GM12801 (cell line): Measurements from ENCODE around the gene MET.

Experiments used
- TF ChIP-seq, protein P1 (sequence below): IDR thresholded peaks from one replicate; pipeline ENCODE4 v1.5.1; 2011; ENCODE audit warnings: control low read depth; ENCODE audit not compliant: insufficient read length; ENCODE audit errors: extremely low read depth

The MET gene

GRCh38 chr7:116652793-116653192 lies 19.2 kb upstream of the MET start:
- TF ChIP-seq, protein P1, sequence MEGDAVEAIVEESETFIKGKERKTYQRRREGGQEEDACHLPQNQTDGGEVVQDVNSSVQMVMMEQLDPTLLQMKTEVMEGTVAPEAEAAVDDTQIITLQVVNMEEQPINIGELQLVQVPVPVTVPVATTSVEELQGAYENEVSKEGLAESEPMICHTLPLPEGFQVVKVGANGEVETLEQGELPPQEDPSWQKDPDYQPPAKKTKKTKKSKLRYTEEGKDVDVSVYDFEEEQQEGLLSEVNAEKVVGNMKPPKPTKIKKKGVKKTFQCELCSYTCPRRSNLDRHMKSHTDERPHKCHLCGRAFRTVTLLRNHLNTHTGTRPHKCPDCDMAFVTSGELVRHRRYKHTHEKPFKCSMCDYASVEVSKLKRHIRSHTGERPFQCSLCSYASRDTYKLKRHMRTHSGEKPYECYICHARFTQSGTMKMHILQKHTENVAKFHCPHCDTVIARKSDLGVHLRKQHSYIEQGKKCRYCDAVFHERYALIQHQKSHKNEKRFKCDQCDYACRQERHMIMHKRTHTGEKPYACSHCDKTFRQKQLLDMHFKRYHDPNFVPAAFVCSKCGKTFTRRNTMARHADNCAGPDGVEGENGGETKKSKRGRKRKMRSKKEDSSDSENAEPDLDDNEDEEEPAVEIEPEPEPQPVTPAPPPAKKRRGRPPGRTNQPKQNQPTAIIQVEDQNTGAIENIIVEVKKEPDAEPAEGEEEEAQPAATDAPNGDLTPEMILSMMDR = no peak

GRCh38 chr7:116653204-116653603 lies 18.8 kb upstream of the MET start:
- TF ChIP-seq, protein P1 = no peak

- TF ChIP-seq, protein P1 = no peak
These were observed 18.4 kb upstream of the MET start for GRCh38 chr7:116653646-116654045.

DNA sequence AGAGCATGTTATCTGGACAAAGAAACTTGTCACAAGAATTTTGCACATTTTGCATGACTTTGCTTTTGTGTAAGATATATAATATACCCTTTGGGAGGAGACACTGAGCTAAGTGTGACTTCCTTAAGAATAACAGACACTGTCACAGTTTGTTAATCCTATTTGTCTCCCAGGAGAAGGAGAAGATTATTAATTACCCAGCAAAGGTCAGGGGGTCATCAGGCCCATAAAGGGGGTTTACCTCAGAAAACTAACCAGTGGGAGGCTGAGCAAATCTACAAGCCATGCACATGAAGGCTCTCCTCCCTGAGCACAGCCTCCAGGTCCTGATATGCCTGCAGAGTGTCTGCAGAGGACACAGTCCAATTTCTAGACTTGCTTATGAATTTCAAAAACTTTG lies 10.1 kb upstream of the MET start:
- TF ChIP-seq, protein P1 = no peak

DNA sequence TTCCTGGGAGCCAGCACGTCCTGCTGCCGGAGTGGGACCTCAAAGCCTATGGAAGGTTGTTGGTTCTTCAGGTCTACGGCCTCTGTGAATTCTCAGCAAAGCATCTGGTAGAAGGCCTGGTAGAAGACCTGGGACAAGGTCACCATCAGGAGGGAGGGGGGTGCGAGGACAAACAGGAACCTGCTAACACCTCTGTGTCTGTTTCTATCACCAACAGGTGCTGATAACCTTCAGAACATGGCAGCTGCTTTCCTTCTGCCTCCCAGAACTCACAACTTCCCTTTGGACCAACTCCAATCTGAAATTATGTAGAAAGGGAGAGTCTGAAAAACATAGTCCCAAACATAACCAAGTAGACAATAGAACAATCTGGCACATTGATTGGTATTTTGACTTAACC lies 8.3 kb upstream of the MET start:
- TF ChIP-seq, protein P1 = no peak

DNA sequence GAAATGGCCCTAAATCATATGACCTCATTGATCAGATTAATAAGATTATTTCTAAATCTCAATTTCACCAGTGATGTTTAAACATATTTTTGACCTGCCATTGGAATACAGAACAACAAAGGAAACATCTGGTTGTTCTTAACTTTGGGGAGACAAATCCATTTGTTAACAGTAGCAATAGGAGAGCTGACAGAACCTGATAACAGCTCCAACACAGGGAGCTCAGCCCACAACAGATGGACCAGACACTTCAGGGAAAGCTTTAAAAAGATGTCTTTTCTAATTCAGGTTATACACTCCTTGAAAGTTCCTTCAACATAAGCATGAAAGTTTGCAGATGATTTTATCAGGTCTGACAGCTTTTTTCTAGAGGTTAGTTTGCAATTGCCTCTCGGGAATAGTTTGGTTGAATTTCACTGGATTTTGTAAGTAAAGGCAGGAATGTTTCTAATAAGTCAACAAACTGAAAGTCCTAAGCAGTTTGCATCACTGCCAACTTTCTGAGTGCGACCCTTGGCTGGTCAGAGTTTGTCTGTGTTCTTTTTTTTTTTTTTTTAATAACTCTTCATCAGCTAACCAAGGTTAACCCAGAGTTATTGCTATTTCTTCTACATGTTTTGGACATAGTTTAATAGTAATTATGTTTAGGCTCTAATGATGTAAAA lies 6.5 kb upstream of the MET start:
- TF ChIP-seq, protein P1 = no peak

DNA sequence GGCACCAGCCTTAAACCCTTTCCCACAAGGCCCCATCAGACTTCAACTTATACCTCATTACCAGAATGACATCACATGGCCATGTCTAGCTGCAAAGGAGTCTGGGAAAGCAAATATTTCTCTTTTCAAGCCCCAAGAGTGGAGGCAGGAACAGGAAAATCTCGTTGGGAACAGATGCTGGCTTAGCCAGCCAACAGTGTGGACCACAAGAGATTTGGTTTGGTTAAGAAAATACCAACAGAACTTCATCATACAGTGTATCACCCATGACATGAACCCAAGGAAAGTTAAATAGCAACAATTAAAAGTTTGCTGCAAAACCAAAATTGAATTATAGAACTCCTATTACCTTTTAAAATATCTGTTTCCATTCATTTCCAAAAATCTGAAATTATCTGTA lies 2.2 kb upstream of the MET start:
- TF ChIP-seq, protein P1 = no peak
